PC-3 (cell line): ENCODE measurements around the gene ABL2.

ENCODE experiments used
- CTCF ChIP-seq: fragments of 300-600 bp; sonication (generic); conservative IDR thresholded peaks from 2 replicates; pipeline ENCODE4 v1.5.1; 2017; ENCODE audit warnings: antibody characterized with exemption, low read depth, mild to moderate bottlenecking, low read length
- EZH2 ChIP-seq: fragments of 300-600 bp; sonication (generic); IDR thresholded peaks from one replicate; pipeline ENCODE4 v1.6.1; 2017; ENCODE audit warnings: antibody characterized with exemption, mild to moderate bottlenecking, low read length; ENCODE audit not compliant: unreplicated experiment

GRCh38 chr1:179091691-179092165, 137.7 kb downstream of the ABL2 start:
- TF ChIP-seq CTCF (no peak), EZH2 (no peak)
